H9 (cell line): ENCODE data around the gene CROCC2. TPM values are rescaled to one million over a fixed set of nuclear protein-coding genes. Genes with fewer than 3 reads are reported as not detected.

Experiments used
- DNase-seq: peaks from one replicate; pipeline ENCODE4 v3.0.0-alpha.2; 2017
- H2AFZ ChIP-seq: one replicate; pipeline ENCODE4 v1.6.1; 2013; ENCODE audit warnings: mild to moderate bottlenecking, low read length, control low read depth, moderate library complexity
- H2AK5ac ChIP-seq: 2 replicates; pipeline ENCODE4 v1.6.1; 2013; ENCODE audit warnings: low read length, control low read depth, mixed read lengths; ENCODE audit not compliant: insufficient read length
- H2BK120ac ChIP-seq: one replicate; pipeline ENCODE4 v1.6.1; 2013; ENCODE audit warnings: low read depth, mild to moderate bottlenecking, low read length, control low read depth, inconsistent platforms; ENCODE audit not compliant: poor library complexity, severe bottlenecking
- H2BK12ac ChIP-seq: 2 replicates; pipeline ENCODE4 v1.6.1; 2013; ENCODE audit warnings: low read length, control low read depth, mixed read lengths, low read depth; ENCODE audit not compliant: insufficient read length
- H2BK15ac ChIP-seq: 2 replicates; pipeline ENCODE4 v1.6.1; 2013; ENCODE audit warnings: low read depth, low read length, control low read depth
- H2BK20ac ChIP-seq: one replicate; pipeline ENCODE4 v1.6.1; 2013; ENCODE audit warnings: low read depth, mild to moderate bottlenecking, low read length, control low read depth, inconsistent platforms; ENCODE audit not compliant: poor library complexity, severe bottlenecking
- H2BK5ac ChIP-seq: 2 replicates; pipeline ENCODE4 v1.6.1; 2013; ENCODE audit warnings: low read length, control low read depth, mixed read lengths; ENCODE audit not compliant: insufficient read length
- H3K14ac ChIP-seq: 2 replicates; pipeline ENCODE4 v1.6.1; 2013; ENCODE audit warnings: low read length, control low read depth; ENCODE audit not compliant: insufficient read depth
- H3K18ac ChIP-seq: 2 replicates; pipeline ENCODE4 v1.6.1; 2013; ENCODE audit warnings: low read depth, mild to moderate bottlenecking, mixed read lengths, low read length, control low read depth; ENCODE audit not compliant: insufficient read length
- H3K23ac ChIP-seq: 2 replicates; pipeline ENCODE4 v1.6.1; 2013; ENCODE audit warnings: low read length, control low read depth, mixed read lengths, low read depth; ENCODE audit not compliant: insufficient read length
- H3K23me2 ChIP-seq: 2 replicates; pipeline ENCODE4 v1.6.1; 2013; ENCODE audit warnings: low read depth, mild to moderate bottlenecking, mixed read lengths, low read length, control low read depth; ENCODE audit not compliant: insufficient read length, poor library complexity, severe bottlenecking
- H3K27ac ChIP-seq: 2 replicates; pipeline ENCODE4 v1.5.1; 2013; ENCODE audit warnings: low read length, control low read depth, mixed read lengths, low read depth; ENCODE audit not compliant: insufficient read length
- H3K27me3 ChIP-seq: 2 replicates; pipeline ENCODE4 v1.6.1; 2013; ENCODE audit warnings: low read length, control low read depth, inconsistent platforms; ENCODE audit not compliant: insufficient read depth
- H3K4ac ChIP-seq: 2 replicates; pipeline ENCODE4 v1.6.1; 2013; ENCODE audit warnings: low read depth, mild to moderate bottlenecking, control low read depth, inconsistent platforms, low read length, moderate library complexity
- H3K4me1 ChIP-seq: 2 replicates; pipeline ENCODE4 v1.6.1; 2013; ENCODE audit warnings: low read length, control low read depth, inconsistent platforms; ENCODE audit not compliant: insufficient read depth
- H3K4me2 ChIP-seq: 2 replicates; pipeline ENCODE4 v1.6.1; 2013; ENCODE audit warnings: low read length, control low read depth, mixed read lengths; ENCODE audit not compliant: insufficient read length, insufficient read depth
- H3K56ac ChIP-seq: 2 replicates; pipeline ENCODE4 v1.6.1; 2013; ENCODE audit warnings: low read depth, mild to moderate bottlenecking, mixed read lengths, low read length, control low read depth; ENCODE audit not compliant: insufficient read length
- H3K79me1 ChIP-seq: 2 replicates; pipeline ENCODE4 v1.6.1; 2013; ENCODE audit warnings: low read depth, mild to moderate bottlenecking, moderate library complexity, low read length, control low read depth, inconsistent platforms; ENCODE audit not compliant: insufficient read depth, poor library complexity, severe bottlenecking
- H3K79me2 ChIP-seq: 2 replicates; pipeline ENCODE4 v1.6.1; 2013; ENCODE audit warnings: low read length, control low read depth, inconsistent platforms; ENCODE audit not compliant: insufficient read depth
- H3K9ac ChIP-seq: 2 replicates; pipeline ENCODE4 v1.6.1; 2013; ENCODE audit warnings: low read length, control low read depth, mixed read lengths; ENCODE audit not compliant: insufficient read length; ENCODE audit errors: extremely low read depth
- H3K9me3 ChIP-seq: one replicate; pipeline ENCODE4 v1.6.1; 2013; ENCODE audit warnings: low read depth, low read length, inconsistent platforms; ENCODE audit not compliant: control insufficient read depth
- H3T11ph ChIP-seq: one replicate; pipeline ENCODE4 v1.6.1; 2013; ENCODE audit warnings: mild to moderate bottlenecking, low read length, control low read depth, inconsistent platforms
- H4K20me1 ChIP-seq: one replicate; pipeline ENCODE4 v1.6.1; 2013; ENCODE audit not compliant: control insufficient read depth, insufficient read length, insufficient read depth
- H4K5ac ChIP-seq: 2 replicates; pipeline ENCODE4 v1.6.1; 2013; ENCODE audit warnings: low read depth, mild to moderate bottlenecking, mixed read lengths, low read length, control low read depth; ENCODE audit not compliant: insufficient read length
- H4K8ac ChIP-seq: replicated peaks from 2 replicates; pipeline ENCODE4 v1.6.1; 2013; ENCODE audit warnings: low read length, control low read depth, mixed read lengths, low read depth; ENCODE audit not compliant: insufficient read length
- H4K91ac ChIP-seq: 2 replicates; pipeline ENCODE4 v1.6.1; 2013; ENCODE audit warnings: low read depth, mild to moderate bottlenecking, moderate library complexity, mixed read lengths, low read length, control low read depth; ENCODE audit not compliant: insufficient read length
- H3K27ac Mint-ChIP-seq, 3 experiments: 2 replicates in 2 of 3; 3 replicates in 1 of 3; pipeline ENCODE4 v1.8.0; 2020 to 2021; ENCODE audit warnings: mixed read lengths in 3 of 3, mild to moderate bottlenecking in 1 of 3, moderate library complexity in 1 of 3
- H3K27me3 Mint-ChIP-seq: 2 replicates; pipeline ENCODE4 v1.8.0; 2021; ENCODE audit warnings: low read depth, mild to moderate bottlenecking, moderate library complexity, mixed read lengths
- H3K36me3 Mint-ChIP-seq, 3 experiments: 2 replicates in 2 of 3; 3 replicates in 1 of 3; pipeline ENCODE4 v1.8.0; 2020 to 2021; ENCODE audit warnings: low read depth in 3 of 3, mixed read lengths in 3 of 3; ENCODE audit not compliant: insufficient read depth in 1 of 3
- H3K4me1 Mint-ChIP-seq, 2 experiments: 2 replicates each; pipeline ENCODE4 v1.8.0; 2020; ENCODE audit warnings: mixed read lengths in 2 of 2
- H3K4me3 Mint-ChIP-seq, 2 experiments: 2 replicates in 1 of 2; 3 replicates in 1 of 2; pipeline ENCODE4 v1.8.0; 2020 to 2021; ENCODE audit warnings: mild to moderate bottlenecking in 2 of 2, mixed read lengths in 2 of 2, moderate library complexity in 1 of 2
- H3K9me3 Mint-ChIP-seq, 2 experiments: 2 replicates in 1 of 2; 3 replicates in 1 of 2; pipeline ENCODE4 v1.8.0; 2020; ENCODE audit warnings: mild to moderate bottlenecking in 2 of 2, mixed read lengths in 2 of 2, moderate library complexity in 1 of 2
- CTCF ChIP-seq: fragments of 200-600 bp; sonication (generic); conservative IDR thresholded peaks from 3 replicates; pipeline ENCODE4 v1.8.0; 2021; ENCODE audit warnings: antibody characterized with exemption, mild to moderate bottlenecking
- WGBS: extraction: QIAGEN DNeasy Blood & Tissue Kit; methylation state at CpG from one replicate; pipeline ENCODE4 v1.1.7; 2013; ENCODE audit warnings: missing lambda C conversion rate, low lambda C conversion rate, mixed read lengths; ENCODE audit not compliant: insufficient read length; ENCODE audit errors: extremely low coverage; 5-methylcytosine and 5-hydroxymethylcytosine counted together
- total RNA-seq: library from RNA; stranded (reverse); gene quantifications from 2 replicates; pipeline ENCODE4 v1.2.1, GENCODE V29; 2021

Gene CROCC2
- total RNA-seq, 1 experiment from 2014 or later = not detected

- H4K5ac ChIP-seq = no peak overlapping the region
- H2BK120ac ChIP-seq = no peak overlapping the region
- WGBS = no CpG with 5 or more reads among the region's 20 CpGs
- H3K4me1 ChIP-seq = no peaks in the 10 kb centered on the region; the same call in 1 of the 2 replicates
- no peak overlapping the region for H4K91ac ChIP-seq
- no peak overlapping the region for H4K8ac ChIP-seq
- no peak overlapping the region for H3K4me2 ChIP-seq
- H3K56ac ChIP-seq = no peak overlapping the region
- no peak overlapping the region for H3K14ac ChIP-seq
- no peak overlapping the region for H2BK5ac ChIP-seq
- TF ChIP-seq CTCF = no peak
- no peak overlapping the region for H2BK20ac ChIP-seq
- H3K79me2 ChIP-seq = no peaks in the 10 kb centered on the region
- no peaks in the 10 kb centered on the region for H4K20me1 ChIP-seq
- H3K27ac ChIP-seq = no peak overlapping the region
- DNase-seq = peak; percentile 14
- H3K27me3 Mint-ChIP-seq = no peaks in the 10 kb centered on the region
- no peaks in the 10 kb centered on the region for H3K27me3 ChIP-seq
- no peaks in the 10 kb centered on the region for H3K79me1 ChIP-seq
- no peaks in the 10 kb centered on the region for H3K36me3 Mint-ChIP-seq
- H3K4me1 Mint-ChIP-seq = peaks cover 3 to 4% of the 10 kb centered on the region in 2 experiments; a peak in 3 of 4 replicates
- H3K4me3 Mint-ChIP-seq = no peak overlapping the region
- no peak overlapping the region for H3K9ac ChIP-seq
- H3K4ac ChIP-seq = no peak overlapping the region
- H2AFZ ChIP-seq = no peak overlapping the region
- no peak overlapping the region for H2BK15ac ChIP-seq
- no peak overlapping the region for H2AK5ac ChIP-seq
- H2BK12ac ChIP-seq = no peak overlapping the region
- H3T11ph ChIP-seq = no peak overlapping the region
- no peaks in the 10 kb centered on the region for H3K9me3 ChIP-seq
- no peak overlapping the region for H3K23ac ChIP-seq
- no peaks in the 10 kb centered on the region for H3K23me2 ChIP-seq
- H3K18ac ChIP-seq = no peak overlapping the region
- H3K27ac Mint-ChIP-seq = peak overlapping the region in 1 of 3 experiments; percentile 27; a peak in 2 of 7 replicates
- no peaks in the 10 kb centered on the region for H3K9me3 Mint-ChIP-seq
These were observed 58.0 kb downstream of the CROCC2 start for GRCh38 chr2:240963868-240964703.
